Astrocyte (in vitro differentiated cells and primary cell): Measurements from ENCODE around the gene ZNF567.

Experiments
- CTCF ChIP-seq: IDR thresholded peaks from 2 replicates; pipeline ENCODE4 v1.5.1; 2011; ENCODE audit warnings: low read depth, mild to moderate bottlenecking, inconsistent platforms, low read length, moderate library complexity; ENCODE audit not compliant: insufficient read depth
- EZH2 ChIP-seq: IDR thresholded peaks from 2 replicates; pipeline ENCODE4 v1.6.1; 2012; ENCODE audit warnings: mild to moderate bottlenecking, low read length, inconsistent platforms; ENCODE audit not compliant: insufficient read depth

- TF ChIP-seq CTCF = no peak
- no peak for TF ChIP-seq EZH2
These were observed 18.8 kb upstream of the ZNF567 start for GRCh38 chr19:36668646-36669045.
